HCT116 (cell line): ENCODE results near the gene ELOVL5. TPM values are rescaled to one million over a fixed set of nuclear protein-coding genes. Genes with fewer than 3 reads are reported as not detected.

Experiments
- ATAC-seq: fragments of 200-7000 bp; cut with Tn5 transposase; 2 replicates; pipeline ENCODE4 v1.9.1; 2020; ENCODE audit warnings: mild to moderate bottlenecking, moderate library complexity
- BruUV-seq: library from RNA; stranded (reverse); fragments of 400-500 nt; replicated peaks from 2 replicates; lab custom pipeline; 2021; lab: Mats Ljungman, UMichigan
- CTCF ChIA-PET: fragments of 300-600 bp; sonication (Branson Sonifier 250); formaldehyde crosslinking; loops from one replicate; lab custom pipeline; 2021; ENCODE audit warnings: antibody characterized with exemption; lab: Charles Lee
- POLR2A ChIA-PET: fragments of 300-600, 350-600 bp; sonication (Branson Sonifier 250); formaldehyde crosslinking; loops from one replicate; lab custom pipeline; 2021; ENCODE audit warnings: antibody characterized with exemption; lab: Charles Lee
- RAD21 ChIA-PET, 2 experiments: fragments of 300-600 bp; sonication (Branson Sonifier 250); formaldehyde crosslinking; loops; one replicate each; lab custom pipeline; 2023; ENCODE audit warnings: low total read pairs in 2 of 2; ENCODE audit not compliant: uncharacterized antibody in 2 of 2, unreplicated experiment in 2 of 2, low non-redundant PET in 1 of 2; lab: Charles Lee
- DNase-seq: peaks from one replicate; pipeline ENCODE4 v3.0.0-alpha.2; 2010; ENCODE audit warnings: low read depth, low spot score
- H2AFZ ChIP-seq: fragments of 200-600 bp; shearing (Covaris generic), sonication (generic); 2 replicates; pipeline ENCODE4 v1.6.1; 2017; ENCODE audit warnings: low read depth, mixed run types, mixed read lengths, antibody characterized with exemption, low read length; ENCODE audit not compliant: poor library complexity, severe bottlenecking
- H3K27ac ChIP-seq: 2 replicates; pipeline ENCODE4 v1.5.1; 2012; ENCODE audit warnings: low read depth, low read length
- H3K27me3 ChIP-seq: fragments of 200-600 bp; sonication (generic); 2 replicates; pipeline ENCODE4 v1.6.1; 2016; ENCODE audit warnings: mixed run types, low read length, mixed read lengths; ENCODE audit not compliant: insufficient read depth
- H3K36me3 ChIP-seq, 2 experiments: fragments of 200-500 bp in 1 of 2; fragments of 200-600 bp in 1 of 2; sonication (Bioruptor generic) in 1 of 2; sonication (generic) in 1 of 2; 2 replicates each; pipeline versions ENCODE4 v1.5.1 to v1.6.1; 2014 to 2016; ENCODE audit warnings: low read length in 2 of 2, inconsistent platforms in 1 of 2, mixed read lengths in 1 of 2, mixed run types in 1 of 2; ENCODE audit not compliant: insufficient read depth in 2 of 2, control insufficient read depth in 1 of 2
- H3K4me1 ChIP-seq, 2 experiments: fragments of 200-600 bp in 1 of 2; sonication (generic) in 1 of 2; 2 replicates each; pipeline versions ENCODE4 v1.5.1 to v1.6.1; 2012 to 2017; ENCODE audit warnings: low read length in 2 of 2, inconsistent platforms in 1 of 2, mild to moderate bottlenecking in 1 of 2, mixed read lengths in 1 of 2, mixed run types in 1 of 2, moderate library complexity in 1 of 2; ENCODE audit not compliant: insufficient read depth in 2 of 2, control insufficient read depth in 1 of 2
- H3K4me2 ChIP-seq: fragments of 200-600 bp; sonication (generic); 2 replicates; pipeline ENCODE4 v1.6.1; 2017; ENCODE audit warnings: mixed run types, low read length, mixed read lengths
- H3K4me3 ChIP-seq, 2 experiments: fragments of 200-600 bp in 1 of 2; sonication (generic) in 1 of 2; replicated peaks in 1 of 2; 2 replicates each; pipeline ENCODE4 v1.5.1; 2011 to 2016; ENCODE audit warnings: low read length in 2 of 2, control low read depth in 1 of 2, low read depth in 1 of 2, mild to moderate bottlenecking in 1 of 2, mixed read lengths in 1 of 2, mixed run types in 1 of 2
- H3K79me2 ChIP-seq: fragments of 200-600 bp; sonication (generic); 2 replicates; pipeline ENCODE4 v1.6.1; 2017; ENCODE audit warnings: mild to moderate bottlenecking, mixed run types, low read length, moderate library complexity, mixed read lengths; ENCODE audit not compliant: insufficient read depth
- H3K9ac ChIP-seq: fragments of 200-600 bp; sonication (generic); 2 replicates; pipeline ENCODE4 v1.6.1; 2016; ENCODE audit warnings: low read length, mixed read lengths
- H3K9me2 ChIP-seq: fragments of 200-600 bp; sonication (generic), shearing (Covaris generic); 2 replicates; pipeline ENCODE4 v1.6.1; 2017; ENCODE audit warnings: mixed run types, mild to moderate bottlenecking, moderate library complexity; ENCODE audit not compliant: insufficient read depth
- H3K9me3 ChIP-seq, 2 experiments: fragments of 200-500 bp in 1 of 2; fragments of 200-600 bp in 1 of 2; sonication (Bioruptor generic) in 1 of 2; sonication (generic) in 1 of 2; 2 replicates each; pipeline ENCODE4 v1.6.1; 2014 to 2017; ENCODE audit warnings: low read length in 2 of 2, mixed read lengths in 2 of 2, inconsistent platforms in 1 of 2, low read depth in 1 of 2, mild to moderate bottlenecking in 1 of 2, mixed run types in 1 of 2, moderate library complexity in 1 of 2; ENCODE audit not compliant: control insufficient read depth in 1 of 2, insufficient read depth in 1 of 2
- H4K20me1 ChIP-seq: fragments of 200-600 bp; sonication (generic), shearing (Covaris generic); 2 replicates; pipeline ENCODE4 v1.6.1; 2017; ENCODE audit warnings: mixed run types, mild to moderate bottlenecking, moderate library complexity; ENCODE audit not compliant: insufficient read depth
- ATF3 ChIP-seq: IDR thresholded peaks from 2 replicates; pipeline ENCODE4 v1.6.1; 2012
- ELF1 ChIP-seq: IDR thresholded peaks from 2 replicates; pipeline ENCODE4 v1.6.1; 2012; ENCODE audit warnings: low read depth, borderline replicate concordance
- FOSL1 ChIP-seq: IDR thresholded peaks from 2 replicates; pipeline ENCODE4 v1.6.1; 2012; ENCODE audit warnings: low read depth
- POLR2A ChIP-seq: IDR thresholded peaks from 2 replicates; pipeline ENCODE4 v1.7.0; 2011; ENCODE audit warnings: borderline replicate concordance; ENCODE audit not compliant: insufficient read depth, insufficient read length; ENCODE audit errors: extremely low read depth
- REST ChIP-seq: IDR thresholded peaks from 2 replicates; pipeline ENCODE4 v1.6.1; 2012; ENCODE audit warnings: low read depth
- SIN3A ChIP-seq: IDR thresholded peaks from 2 replicates; pipeline ENCODE4 v1.6.1; 2012; ENCODE audit warnings: low read depth
- SP1 ChIP-seq: IDR thresholded peaks from 2 replicates; pipeline ENCODE4 v1.6.1; 2012; ENCODE audit warnings: low read depth
- SRF ChIP-seq: IDR thresholded peaks from 2 replicates; pipeline ENCODE4 v1.6.1; 2012; ENCODE audit warnings: low read depth
- TCF7L2 ChIP-seq: IDR thresholded peaks from 2 replicates; pipeline ENCODE4 v1.7.0; 2011; ENCODE audit warnings: borderline replicate concordance, inconsistent platforms; ENCODE audit not compliant: insufficient read depth, insufficient read length; ENCODE audit errors: extremely low read depth
- ZBTB33 ChIP-seq: IDR thresholded peaks from 2 replicates; pipeline ENCODE4 v1.6.1; 2011; ENCODE audit warnings: mild to moderate bottlenecking, low read length, moderate library complexity; ENCODE audit not compliant: insufficient replicate concordance; ENCODE audit errors: extremely low read depth
- intact Hi-C: fragments of 100-400 bp; cut with micrococcal nuclease; formaldehyde crosslinking; loops from 2 replicates; pipeline ENCODE4 v1.10.0; 2022
- total RNA-seq: library from RNA; stranded (reverse); gene quantifications from one replicate; pipeline ENCODE4 v1.2.1, GENCODE V29; 2021; ENCODE audit not compliant: unreplicated experiment

Gene ELOVL5
- total RNA-seq, 1 experiment from 2014 or later, result 85.3 TPM

GRCh38 chr6:53321701-53322100 is 27.0 kb downstream of the ELOVL5 start:
- ATAC-seq (no peak), DNase-seq (no peak)
- Histone ChIP-seq H3K4me2 (no peak overlapping the region), H3K79me2 (peaks cover 87% of the 10 kb centered on the region), H2AFZ (no peak overlapping the region), H3K27me3 (no peaks in the 10 kb centered on the region), H3K4me1 (peaks cover 12 to 20% of the 10 kb centered on the region in 2 experiments), H3K9me2 (no peaks in the 10 kb centered on the region), H3K36me3 (no peaks in the 10 kb centered on the region), H3K27ac (no peak overlapping the region), H3K9me3 (no peaks in the 10 kb centered on the region), H4K20me1 (peaks cover 11% of the 10 kb centered on the region; the same call in 1 of the 2 replicates), H3K4me3 (no peak overlapping the region), H3K9ac (no peak overlapping the region)
- RAD21 ChIA-PET, result no interaction called here
- intact Hi-C loops, result no loop called here
- TF ChIP-seq SIN3A (no peak), ZBTB33 (no peak), REST (no peak), TCF7L2 (no peak), SP1 (no peak), FOSL1 (no peak), SRF (no peak), ATF3 (no peak), ELF1 (no peak), POLR2A (no peak)
- CTCF ChIA-PET, result no interaction called here
- POLR2A ChIA-PET, result no interaction called here
- no TSS peak for BruUV-seq
